SK-N-SH treated with all-trans-retinoic acid at 6 μM for 48 hours (cell line): ENCODE results near the gene APOH.

ENCODE experiments used
- ATAC-seq: fragments of 200-7000 bp; cut with Tn5 transposase; 3 replicates; pipeline ENCODE4 v1.9.1; 2020; ENCODE audit warnings: mild to moderate bottlenecking, moderate library complexity
- BACH2 ChIP-seq: fragments of 250-450 bp; sonication (Bioruptor Pico); IDR thresholded peaks from 2 replicates; pipeline ENCODE4 v1.9.0; 2021; ENCODE audit warnings: mild to moderate bottlenecking, borderline replicate concordance
- CSDC2 ChIP-seq: fragments of 250-450 bp; sonication (Bioruptor Pico); IDR thresholded peaks from 2 replicates; pipeline ENCODE4 v1.5.0; 2020; ENCODE audit warnings: mild to moderate bottlenecking, moderate library complexity
- ESRRG ChIP-seq: fragments of 250-450 bp; sonication (Bioruptor Pico); IDR thresholded peaks from 2 replicates; pipeline ENCODE4 v1.6.1; 2021; ENCODE audit warnings: mild to moderate bottlenecking
- GLIS3 ChIP-seq: fragments of 250-450 bp; sonication (Bioruptor Pico); IDR thresholded peaks from 2 replicates; pipeline ENCODE4 v1.5.0; 2020; ENCODE audit warnings: mild to moderate bottlenecking, moderate library complexity
- ISL1 ChIP-seq: fragments of 250-450 bp; sonication (Bioruptor Pico); IDR thresholded peaks from 2 replicates; pipeline ENCODE4 v2.1.2; 2022; ENCODE audit warnings: mild to moderate bottlenecking, moderate library complexity
- PPARA ChIP-seq: fragments of 250-450 bp; sonication (Bioruptor Pico); IDR thresholded peaks from 2 replicates; pipeline ENCODE4 v1.5.0; 2020; ENCODE audit warnings: mild to moderate bottlenecking, borderline replicate concordance
- RARB ChIP-seq: fragments of 250-450 bp; sonication (Bioruptor Pico); IDR thresholded peaks from 2 replicates; pipeline ENCODE4 v1.8.0; 2021; ENCODE audit warnings: mild to moderate bottlenecking, moderate library complexity
- SNAI2 ChIP-seq: fragments of 250-450 bp; sonication (Bioruptor Pico); IDR thresholded peaks from 2 replicates; pipeline ENCODE4 v1.5.0; 2020; ENCODE audit warnings: mild to moderate bottlenecking, moderate library complexity
- TOX ChIP-seq: fragments of 250-450 bp; sonication (Bioruptor Pico); IDR thresholded peaks from 2 replicates; pipeline ENCODE4 v1.8.0; 2021; ENCODE audit warnings: mild to moderate bottlenecking, moderate library complexity, borderline replicate concordance
- ZC3H10 ChIP-seq: fragments of 250-450 bp; sonication (Bioruptor Pico); IDR thresholded peaks from 2 replicates; pipeline ENCODE4 v1.5.1; 2021; ENCODE audit warnings: mild to moderate bottlenecking, moderate library complexity
- ZFP3 ChIP-seq: fragments of 250-450 bp; sonication (Bioruptor Pico); IDR thresholded peaks from 2 replicates; pipeline ENCODE4 v1.5.0; 2020; ENCODE audit warnings: mild to moderate bottlenecking, moderate library complexity
- ZFP30 ChIP-seq: fragments of 450-650 bp; formaldehyde crosslinking; IDR thresholded peaks from 2 replicates; pipeline ENCODE4 v1.5.0; 2022; ENCODE audit warnings: mild to moderate bottlenecking, moderate library complexity
- ZNF565 ChIP-seq: fragments of 450-650 bp; formaldehyde crosslinking; conservative IDR thresholded peaks from 2 replicates; pipeline ENCODE4 v1.5.0; 2020; ENCODE audit warnings: low read depth, mild to moderate bottlenecking, moderate library complexity
- ZNF70 ChIP-seq: fragments of 450-650 bp; formaldehyde crosslinking; IDR thresholded peaks from 2 replicates; pipeline ENCODE4 v1.5.0; 2020; ENCODE audit warnings: mild to moderate bottlenecking, moderate library complexity
- ZNF8 ChIP-seq: fragments of 450-650 bp; formaldehyde crosslinking; IDR thresholded peaks from 2 replicates; pipeline ENCODE4 v1.5.0; 2020; ENCODE audit warnings: mild to moderate bottlenecking, moderate library complexity
- TF ChIP-seq, protein P1 (sequence below): fragments of 250-450 bp; sonication (Bioruptor Pico); IDR thresholded peaks from 2 replicates; pipeline ENCODE4 v1.5.1; 2020; ENCODE audit warnings: low read depth, mild to moderate bottlenecking, moderate library complexity
- TF ChIP-seq, protein P2 (sequence below): fragments of 250-450 bp; sonication (Bioruptor Pico); IDR thresholded peaks from 2 replicates; pipeline ENCODE4 v1.8.0; 2020; ENCODE audit warnings: mild to moderate bottlenecking, moderate library complexity, borderline replicate concordance
- TF ChIP-seq, protein P3 (sequence below): fragments of 250-450 bp; sonication (Bioruptor Pico); IDR thresholded peaks from 2 replicates; pipeline ENCODE4 v1.5.0; 2020; ENCODE audit warnings: mild to moderate bottlenecking, moderate library complexity
- TF ChIP-seq, protein P4 (sequence below): fragments of 250-450 bp; sonication (Bioruptor Pico); IDR thresholded peaks from 2 replicates; pipeline ENCODE4 v1.5.1; 2021; ENCODE audit warnings: mild to moderate bottlenecking, moderate library complexity
- TF ChIP-seq, protein P5 (sequence below): fragments of 250-450 bp; sonication (Bioruptor Pico); IDR thresholded peaks from 2 replicates; pipeline ENCODE4 v1.8.0; 2021; ENCODE audit warnings: low read depth, mild to moderate bottlenecking, moderate library complexity, borderline replicate concordance

APOH gene

DNA sequence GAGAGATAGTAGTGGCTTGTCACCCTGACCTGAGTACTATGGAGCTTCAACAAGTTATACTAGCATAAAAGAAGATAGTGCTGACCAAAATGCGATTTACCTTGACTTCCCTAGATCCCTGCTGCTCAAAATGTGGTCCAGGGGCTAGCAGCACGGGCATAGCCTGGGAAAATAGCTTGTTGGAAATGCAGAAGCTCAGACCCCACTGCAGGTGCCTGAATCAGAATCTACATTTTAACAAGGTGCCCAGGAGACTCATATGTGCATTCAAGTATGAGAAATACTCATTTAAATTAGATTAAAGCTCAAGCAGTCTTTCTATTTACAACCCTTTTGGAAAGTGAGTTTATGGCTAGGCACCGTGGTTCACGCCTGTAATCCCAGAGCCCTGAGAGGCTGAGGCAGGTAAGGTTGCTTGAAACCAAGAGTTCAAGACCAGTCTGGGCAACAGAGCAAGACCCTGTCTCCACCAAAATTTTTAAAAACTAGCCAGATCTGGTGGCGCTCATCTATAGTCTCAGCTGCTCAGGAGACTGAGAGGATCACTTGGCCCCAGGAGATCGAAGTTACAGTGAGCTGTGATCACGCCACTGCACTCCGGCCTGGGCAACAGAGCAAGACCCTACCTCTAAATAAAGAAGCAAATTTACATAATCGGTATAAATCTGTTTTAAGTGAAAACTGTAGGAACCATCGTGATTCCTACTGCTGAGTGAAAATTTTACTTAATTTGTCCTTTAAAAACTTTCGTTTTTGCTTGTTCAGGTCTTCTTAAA lies 7.3 kb downstream of the APOH start:
- no peak for ATAC-seq
- TF ChIP-seq ZNF70 = no peak
- no peak for TF ChIP-seq ZFP30 (CRISPR knock-in tag)
- TF ChIP-seq CSDC2 (CRISPR knock-in tag) = no peak
- no peak for TF ChIP-seq PPARA (CRISPR knock-in tag)
- TF ChIP-seq RARB (CRISPR knock-in tag) = no peak
- TF ChIP-seq, protein P1, sequence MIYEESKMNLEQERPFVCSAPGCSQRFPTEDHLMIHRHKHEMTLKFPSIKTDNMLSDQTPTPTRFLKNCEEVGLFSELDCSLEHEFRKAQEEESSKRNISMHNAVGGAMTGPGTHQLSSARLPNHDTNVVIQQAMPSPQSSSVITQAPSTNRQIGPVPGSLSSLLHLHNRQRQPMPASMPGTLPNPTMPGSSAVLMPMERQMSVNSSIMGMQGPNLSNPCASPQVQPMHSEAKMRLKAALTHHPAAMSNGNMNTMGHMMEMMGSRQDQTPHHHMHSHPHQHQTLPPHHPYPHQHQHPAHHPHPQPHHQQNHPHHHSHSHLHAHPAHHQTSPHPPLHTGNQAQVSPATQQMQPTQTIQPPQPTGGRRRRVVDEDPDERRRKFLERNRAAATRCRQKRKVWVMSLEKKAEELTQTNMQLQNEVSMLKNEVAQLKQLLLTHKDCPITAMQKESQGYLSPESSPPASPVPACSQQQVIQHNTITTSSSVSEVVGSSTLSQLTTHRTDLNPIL (CRISPR knock-in tag) = no peak
- TF ChIP-seq ZFP3 = no peak
- TF ChIP-seq, protein P2, sequence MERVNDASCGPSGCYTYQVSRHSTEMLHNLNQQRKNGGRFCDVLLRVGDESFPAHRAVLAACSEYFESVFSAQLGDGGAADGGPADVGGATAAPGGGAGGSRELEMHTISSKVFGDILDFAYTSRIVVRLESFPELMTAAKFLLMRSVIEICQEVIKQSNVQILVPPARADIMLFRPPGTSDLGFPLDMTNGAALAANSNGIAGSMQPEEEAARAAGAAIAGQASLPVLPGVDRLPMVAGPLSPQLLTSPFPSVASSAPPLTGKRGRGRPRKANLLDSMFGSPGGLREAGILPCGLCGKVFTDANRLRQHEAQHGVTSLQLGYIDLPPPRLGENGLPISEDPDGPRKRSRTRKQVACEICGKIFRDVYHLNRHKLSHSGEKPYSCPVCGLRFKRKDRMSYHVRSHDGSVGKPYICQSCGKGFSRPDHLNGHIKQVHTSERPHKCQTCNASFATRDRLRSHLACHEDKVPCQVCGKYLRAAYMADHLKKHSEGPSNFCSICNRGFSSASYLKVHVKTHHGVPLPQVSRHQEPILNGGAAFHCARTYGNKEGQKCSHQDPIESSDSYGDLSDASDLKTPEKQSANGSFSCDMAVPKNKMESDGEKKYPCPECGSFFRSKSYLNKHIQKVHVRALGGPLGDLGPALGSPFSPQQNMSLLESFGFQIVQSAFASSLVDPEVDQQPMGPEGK (CRISPR knock-in tag) = no peak
- TF ChIP-seq, protein P3, sequence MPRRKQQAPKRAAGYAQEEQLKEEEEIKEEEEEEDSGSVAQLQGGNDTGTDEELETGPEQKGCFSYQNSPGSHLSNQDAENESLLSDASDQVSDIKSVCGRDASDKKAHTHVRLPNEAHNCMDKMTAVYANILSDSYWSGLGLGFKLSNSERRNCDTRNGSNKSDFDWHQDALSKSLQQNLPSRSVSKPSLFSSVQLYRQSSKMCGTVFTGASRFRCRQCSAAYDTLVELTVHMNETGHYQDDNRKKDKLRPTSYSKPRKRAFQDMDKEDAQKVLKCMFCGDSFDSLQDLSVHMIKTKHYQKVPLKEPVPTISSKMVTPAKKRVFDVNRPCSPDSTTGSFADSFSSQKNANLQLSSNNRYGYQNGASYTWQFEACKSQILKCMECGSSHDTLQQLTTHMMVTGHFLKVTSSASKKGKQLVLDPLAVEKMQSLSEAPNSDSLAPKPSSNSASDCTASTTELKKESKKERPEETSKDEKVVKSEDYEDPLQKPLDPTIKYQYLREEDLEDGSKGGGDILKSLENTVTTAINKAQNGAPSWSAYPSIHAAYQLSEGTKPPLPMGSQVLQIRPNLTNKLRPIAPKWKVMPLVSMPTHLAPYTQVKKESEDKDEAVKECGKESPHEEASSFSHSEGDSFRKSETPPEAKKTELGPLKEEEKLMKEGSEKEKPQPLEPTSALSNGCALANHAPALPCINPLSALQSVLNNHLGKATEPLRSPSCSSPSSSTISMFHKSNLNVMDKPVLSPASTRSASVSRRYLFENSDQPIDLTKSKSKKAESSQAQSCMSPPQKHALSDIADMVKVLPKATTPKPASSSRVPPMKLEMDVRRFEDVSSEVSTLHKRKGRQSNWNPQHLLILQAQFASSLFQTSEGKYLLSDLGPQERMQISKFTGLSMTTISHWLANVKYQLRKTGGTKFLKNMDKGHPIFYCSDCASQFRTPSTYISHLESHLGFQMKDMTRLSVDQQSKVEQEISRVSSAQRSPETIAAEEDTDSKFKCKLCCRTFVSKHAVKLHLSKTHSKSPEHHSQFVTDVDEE (CRISPR knock-in tag) = no peak
- no peak for TF ChIP-seq ZNF8
- no peak for TF ChIP-seq ZC3H10 (CRISPR knock-in tag)

DNA sequence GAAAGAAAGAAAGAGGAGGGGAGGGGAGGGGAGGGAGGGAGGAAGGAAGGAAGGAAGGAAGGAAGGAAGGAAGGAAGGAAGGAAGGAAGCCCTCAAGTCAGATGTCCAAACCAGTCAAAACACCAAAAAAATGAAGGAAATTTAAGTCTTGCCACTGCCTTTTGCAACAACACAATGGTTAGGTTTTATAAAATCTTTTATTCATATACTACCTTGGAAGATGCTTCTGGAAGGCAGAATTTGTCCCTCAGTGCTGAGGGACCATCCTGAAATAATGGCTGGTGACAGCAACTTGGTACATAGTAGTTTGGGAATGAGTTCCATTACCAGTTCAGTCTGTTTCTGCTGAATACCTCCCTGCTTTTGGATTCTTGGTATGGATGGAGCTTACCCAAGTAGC lies 7.9 kb downstream of the APOH start:
- ATAC-seq = no peak
- TF ChIP-seq, protein P4, sequence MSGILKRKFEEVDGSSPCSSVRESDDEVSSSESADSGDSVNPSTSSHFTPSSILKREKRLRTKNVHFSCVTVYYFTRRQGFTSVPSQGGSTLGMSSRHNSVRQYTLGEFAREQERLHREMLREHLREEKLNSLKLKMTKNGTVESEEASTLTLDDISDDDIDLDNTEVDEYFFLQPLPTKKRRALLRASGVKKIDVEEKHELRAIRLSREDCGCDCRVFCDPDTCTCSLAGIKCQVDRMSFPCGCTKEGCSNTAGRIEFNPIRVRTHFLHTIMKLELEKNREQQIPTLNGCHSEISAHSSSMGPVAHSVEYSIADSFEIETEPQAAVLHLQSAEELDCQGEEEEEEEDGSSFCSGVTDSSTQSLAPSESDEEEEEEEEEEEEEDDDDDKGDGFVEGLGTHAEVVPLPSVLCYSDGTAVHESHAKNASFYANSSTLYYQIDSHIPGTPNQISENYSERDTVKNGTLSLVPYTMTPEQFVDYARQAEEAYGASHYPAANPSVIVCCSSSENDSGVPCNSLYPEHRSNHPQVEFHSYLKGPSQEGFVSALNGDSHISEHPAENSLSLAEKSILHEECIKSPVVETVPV (CRISPR knock-in tag) = no peak
- TF ChIP-seq CSDC2 (CRISPR knock-in tag) (no peak), BACH2 (CRISPR knock-in tag) (no peak), ZNF8 (no peak), SNAI2 (no peak), GLIS3 (CRISPR knock-in tag) (no peak)

DNA sequence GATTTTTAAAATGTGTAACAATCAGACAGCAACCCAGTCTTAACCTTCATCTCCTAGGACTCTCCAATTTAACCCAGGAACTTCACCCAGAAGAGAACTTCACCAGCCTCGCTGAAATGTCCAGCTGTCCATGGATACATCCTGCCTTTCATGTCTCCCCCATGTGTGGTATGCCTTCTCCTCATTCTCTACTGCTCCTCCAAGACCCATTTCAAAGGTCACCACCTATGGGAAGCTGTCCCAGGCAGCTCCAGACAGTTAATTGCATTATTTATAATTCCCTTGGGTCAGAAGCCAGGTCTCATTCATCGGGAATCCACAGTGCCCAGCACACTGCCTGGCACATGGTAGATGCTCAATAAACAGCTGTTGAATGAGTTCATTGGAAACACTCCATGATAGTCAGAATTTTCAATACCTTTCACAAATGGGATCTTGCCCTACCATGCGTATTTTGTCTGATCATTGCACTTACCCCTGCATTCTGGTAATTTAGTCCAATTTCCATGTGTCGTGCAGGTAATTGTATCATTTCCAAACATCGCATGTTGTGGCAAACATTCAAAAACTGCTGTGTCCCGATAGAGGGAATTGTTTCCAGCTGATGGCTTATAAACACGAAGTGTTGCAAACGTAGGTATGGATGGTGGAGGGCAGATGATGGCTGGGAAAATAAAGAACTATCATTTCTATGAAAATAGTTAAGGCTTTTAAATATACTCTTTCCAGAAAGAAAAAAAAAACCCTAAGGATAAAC lies 9.0 kb downstream of the APOH start:
- no peak for TF ChIP-seq ZNF565 (CRISPR knock-in tag)
- TF ChIP-seq, protein P5, sequence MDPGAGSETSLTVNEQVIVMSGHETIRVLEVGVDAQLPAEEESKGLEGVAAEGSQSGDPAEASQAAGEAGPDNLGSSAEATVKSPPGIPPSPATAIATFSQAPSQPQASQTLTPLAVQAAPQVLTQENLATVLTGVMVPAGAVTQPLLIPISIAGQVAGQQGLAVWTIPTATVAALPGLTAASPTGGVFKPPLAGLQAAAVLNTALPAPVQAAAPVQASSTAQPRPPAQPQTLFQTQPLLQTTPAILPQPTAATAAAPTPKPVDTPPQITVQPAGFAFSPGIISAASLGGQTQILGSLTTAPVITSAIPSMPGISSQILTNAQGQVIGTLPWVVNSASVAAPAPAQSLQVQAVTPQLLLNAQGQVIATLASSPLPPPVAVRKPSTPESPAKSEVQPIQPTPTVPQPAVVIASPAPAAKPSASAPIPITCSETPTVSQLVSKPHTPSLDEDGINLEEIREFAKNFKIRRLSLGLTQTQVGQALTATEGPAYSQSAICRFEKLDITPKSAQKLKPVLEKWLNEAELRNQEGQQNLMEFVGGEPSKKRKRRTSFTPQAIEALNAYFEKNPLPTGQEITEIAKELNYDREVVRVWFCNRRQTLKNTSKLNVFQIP (CRISPR knock-in tag) = no peak
- TF ChIP-seq PPARA (CRISPR knock-in tag) = no peak
- no peak for TF ChIP-seq BACH2 (CRISPR knock-in tag)
- TF ChIP-seq CSDC2 (CRISPR knock-in tag) = no peak
- TF ChIP-seq ZC3H10 (CRISPR knock-in tag) = no peak
- no peak for TF ChIP-seq GLIS3 (CRISPR knock-in tag)
- TF ChIP-seq ISL1 (CRISPR knock-in tag) = no peak
- TF ChIP-seq, protein P2 (CRISPR knock-in tag) = no peak
- no peak for TF ChIP-seq TOX (CRISPR knock-in tag)
- no peak for TF ChIP-seq ESRRG (CRISPR knock-in tag)
- no peak for TF ChIP-seq ZFP3
- no peak for TF ChIP-seq ZNF70
- ATAC-seq = no peak
